Daoy (cell line): ENCODE data around the gene RPS6KA3. TPM values are rescaled to one million over a fixed set of nuclear protein-coding genes. Genes with fewer than 3 reads are reported as not detected.

Experiments used
- total RNA-seq: library from RNA; depleted of rRNA; stranded (reverse); fragments of >200 nt; shearing (Covaris generic); gene quantifications from 2 replicates; pipeline ENCODE4 v1.2.3, GENCODE V29; 2014; rRNA removed

Gene RPS6KA3
- total RNA-seq, 1 experiment from 2014 or later = 39.5 TPM

Other genes with a start within 250 kb of the RPS6KA3 start
- gene MAP7D2, start 150.0 kb downstream of the RPS6KA3 start, total RNA-seq = 1.7 and 3.7 TPM in 2 replicates
- 47.5 and 52.7 TPM in 2 replicates for gene EIF1AX, start 125.1 kb downstream of the RPS6KA3 start, total RNA-seq